ENCODE measurements around the gene OR5AL1. TPM values are rescaled to one million over a fixed set of nuclear protein-coding genes. Genes with fewer than 3 reads are reported as not detected.

OR5AL1 gene
- total RNA-seq = not detected in 2 replicates

GRCh38 chr11:56412396-56412795, at the start of gene OR5AL1:
Gene OR5AL1, plus strand, starts transcription at chr11:56412696.
- Histone ChIP-seq H3K27ac (ENCODE audit: low read depth, low read length) (no peak within 1 kb of the TSS), H3K36me3 (ENCODE audit: insufficient read depth, low read length) (no peaks in the 10 kb centered on the region), H3K4me3 (ENCODE audit: insufficient read depth, low read length) (no peak within 1 kb of the TSS), H3K4me2 (ENCODE audit: insufficient read depth, low read length) (no peak within 1 kb of the TSS), H3K27me3 (ENCODE audit: insufficient read depth, low read length) (no peaks in the 10 kb centered on the region), H4K20me1 (ENCODE audit: insufficient read depth, low read length) (no peaks in the 10 kb centered on the region), H3K9me3 (ENCODE audit: low read depth, low read length) (no peaks in the 10 kb centered on the region), H3K4me1 (ENCODE audit: insufficient read depth, low read length) (no peaks in the 10 kb centered on the region), H3K79me2 (ENCODE audit: insufficient read depth, low read length) (no peaks in the 10 kb centered on the region), H2AFZ (ENCODE audit: low read length) (no peak within 1 kb of the TSS)
- DNase-seq (ENCODE audit: insufficient read length, low spot score, missing footprints) = no peak
- TF ChIP-seq, protein P1, sequence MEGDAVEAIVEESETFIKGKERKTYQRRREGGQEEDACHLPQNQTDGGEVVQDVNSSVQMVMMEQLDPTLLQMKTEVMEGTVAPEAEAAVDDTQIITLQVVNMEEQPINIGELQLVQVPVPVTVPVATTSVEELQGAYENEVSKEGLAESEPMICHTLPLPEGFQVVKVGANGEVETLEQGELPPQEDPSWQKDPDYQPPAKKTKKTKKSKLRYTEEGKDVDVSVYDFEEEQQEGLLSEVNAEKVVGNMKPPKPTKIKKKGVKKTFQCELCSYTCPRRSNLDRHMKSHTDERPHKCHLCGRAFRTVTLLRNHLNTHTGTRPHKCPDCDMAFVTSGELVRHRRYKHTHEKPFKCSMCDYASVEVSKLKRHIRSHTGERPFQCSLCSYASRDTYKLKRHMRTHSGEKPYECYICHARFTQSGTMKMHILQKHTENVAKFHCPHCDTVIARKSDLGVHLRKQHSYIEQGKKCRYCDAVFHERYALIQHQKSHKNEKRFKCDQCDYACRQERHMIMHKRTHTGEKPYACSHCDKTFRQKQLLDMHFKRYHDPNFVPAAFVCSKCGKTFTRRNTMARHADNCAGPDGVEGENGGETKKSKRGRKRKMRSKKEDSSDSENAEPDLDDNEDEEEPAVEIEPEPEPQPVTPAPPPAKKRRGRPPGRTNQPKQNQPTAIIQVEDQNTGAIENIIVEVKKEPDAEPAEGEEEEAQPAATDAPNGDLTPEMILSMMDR (IDR thresholded peaks at IDR 0.05; ENCODE audit: extremely low read depth, low read depth, low read length) = no peak

DNA sequence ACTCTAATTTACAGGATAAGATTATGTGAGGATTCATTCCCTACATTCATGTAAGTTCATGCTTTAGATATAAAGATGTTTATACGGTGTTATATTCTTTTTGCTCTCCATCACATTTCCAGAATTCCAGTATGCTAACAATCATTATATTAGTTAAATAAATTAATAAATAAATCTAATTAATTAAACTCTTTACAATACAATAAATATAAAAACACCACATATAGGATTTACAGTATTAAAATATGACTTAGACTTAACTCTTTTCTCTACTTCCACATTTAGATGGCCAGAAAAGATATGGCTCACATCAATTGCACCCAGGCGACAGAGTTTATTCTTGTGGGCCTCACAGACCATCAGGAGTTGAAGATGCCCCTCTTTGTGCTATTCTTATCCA, 37.2 kb upstream of the OR5AL1 start, which contains the start of gene OR8U1:
Gene OR8U1, plus strand, starts transcription at position 301 of the 400 bp plus-strand sequence. Its CDS starts 0 bp downstream, at position 301.
- H3K9me3 ChIP-seq (ENCODE audit: low read depth, low read length) = peaks cover 7% of the 10 kb centered on the region

GRCh38 chr11:56380120-56380519, 32.4 kb upstream of the OR5AL1 start:
- no peaks in the 10 kb centered on the region for H3K36me3 ChIP-seq (ENCODE audit: insufficient read depth, low read length)
- no peaks in the 10 kb centered on the region for H3K79me2 ChIP-seq (ENCODE audit: insufficient read depth, low read length)
- TF ChIP-seq, protein P1 (IDR thresholded peaks at IDR 0.05; ENCODE audit: extremely low read depth, low read depth, low read length) = no peak
- no peaks in the 10 kb centered on the region for H4K20me1 ChIP-seq (ENCODE audit: insufficient read depth, low read length)
- peaks cover 4% of the 10 kb centered on the region for H3K9me3 ChIP-seq (ENCODE audit: low read depth, low read length)
- H3K4me2 ChIP-seq (ENCODE audit: insufficient read depth, low read length) = no peak overlapping the region
- no peak for DNase-seq (ENCODE audit: insufficient read length, low spot score, missing footprints)
- no peak overlapping the region for H3K27ac ChIP-seq (ENCODE audit: low read depth, low read length)
- H3K4me3 ChIP-seq (ENCODE audit: insufficient read depth, low read length) = no peak overlapping the region
- no peaks in the 10 kb centered on the region for H3K27me3 ChIP-seq (ENCODE audit: insufficient read depth, low read length)
- no peak overlapping the region for H2AFZ ChIP-seq (ENCODE audit: low read length)
- no peaks in the 10 kb centered on the region for H3K4me1 ChIP-seq (ENCODE audit: insufficient read depth, low read length)

More for the DNA sequence above, 37.2 kb upstream of the OR5AL1 start, which contains the start of gene OR8U1:
- H4K20me1 ChIP-seq (ENCODE audit: insufficient read depth, low read length) = no peaks in the 10 kb centered on the region
- TF ChIP-seq, protein P1 (IDR thresholded peaks at IDR 0.05; ENCODE audit: extremely low read depth, low read depth, low read length) = no peak
- no peaks in the 10 kb centered on the region for H3K36me3 ChIP-seq (ENCODE audit: insufficient read depth, low read length)
- no peak within 1 kb of the TSS for H3K27ac ChIP-seq (ENCODE audit: low read depth, low read length)
- no peak within 1 kb of the TSS for H3K4me2 ChIP-seq (ENCODE audit: insufficient read depth, low read length)
- no peaks in the 10 kb centered on the region for H3K4me1 ChIP-seq (ENCODE audit: insufficient read depth, low read length)
- no peaks in the 10 kb centered on the region for H3K79me2 ChIP-seq (ENCODE audit: insufficient read depth, low read length)
- DNase-seq (ENCODE audit: insufficient read length, low spot score, missing footprints) = no peak
- no peak within 1 kb of the TSS for H2AFZ ChIP-seq (ENCODE audit: low read length)
- no peak within 1 kb of the TSS for H3K4me3 ChIP-seq (ENCODE audit: insufficient read depth, low read length)
- H3K27me3 ChIP-seq (ENCODE audit: insufficient read depth, low read length) = no peaks in the 10 kb centered on the region

- Histone ChIP-seq H2AFZ (ENCODE audit: low read length) (no peak overlapping the region), H3K4me3 (ENCODE audit: insufficient read depth, low read length) (no peak overlapping the region), H3K4me2 (ENCODE audit: insufficient read depth, low read length) (no peak overlapping the region), H3K27me3 (ENCODE audit: insufficient read depth, low read length) (no peaks in the 10 kb centered on the region), H3K79me2 (ENCODE audit: insufficient read depth, low read length) (no peaks in the 10 kb centered on the region), H3K27ac (ENCODE audit: low read depth, low read length) (no peak overlapping the region), H3K4me1 (ENCODE audit: insufficient read depth, low read length) (no peaks in the 10 kb centered on the region), H4K20me1 (ENCODE audit: insufficient read depth, low read length) (no peaks in the 10 kb centered on the region), H3K9me3 (ENCODE audit: low read depth, low read length) (peaks cover 3% of the 10 kb centered on the region), H3K36me3 (ENCODE audit: insufficient read depth, low read length) (no peaks in the 10 kb centered on the region)
- TF ChIP-seq, protein P1 (IDR thresholded peaks at IDR 0.05; ENCODE audit: extremely low read depth, low read depth, low read length) = no peak
- no peak for DNase-seq (ENCODE audit: insufficient read length, low spot score, missing footprints)
These were observed 18.1 kb upstream of the OR5AL1 start for GRCh38 chr11:56394381-56394780.
